GM12892 (cell line): ENCODE measurements around the gene CIITA.

Experiments
- DNase-seq: peaks from one replicate; pipeline ENCODE4 v3.0.0; 2011; ENCODE audit not compliant: insufficient read length
- FAIRE-seq: peaks from 2 replicates; lab custom pipeline; 2011; peaks lifted over from hg19 to GRCh38; lab: Jason Lieb, UNC
- POLR2A ChIP-seq: IDR thresholded peaks from 2 replicates; pipeline ENCODE4 v1.6.1; 2011; ENCODE audit warnings: low read depth, low read length, control low read depth
- POLR2AphosphoS5 ChIP-seq: IDR thresholded peaks from 2 replicates; pipeline ENCODE4 v1.6.1; 2011; ENCODE audit warnings: low read depth, low read length, control low read depth
- TAF1 ChIP-seq: IDR thresholded peaks from 2 replicates; pipeline ENCODE4 v1.6.1; 2011; ENCODE audit warnings: low read depth, mild to moderate bottlenecking, control low read depth, low read length, borderline replicate concordance

CIITA gene

DNA sequence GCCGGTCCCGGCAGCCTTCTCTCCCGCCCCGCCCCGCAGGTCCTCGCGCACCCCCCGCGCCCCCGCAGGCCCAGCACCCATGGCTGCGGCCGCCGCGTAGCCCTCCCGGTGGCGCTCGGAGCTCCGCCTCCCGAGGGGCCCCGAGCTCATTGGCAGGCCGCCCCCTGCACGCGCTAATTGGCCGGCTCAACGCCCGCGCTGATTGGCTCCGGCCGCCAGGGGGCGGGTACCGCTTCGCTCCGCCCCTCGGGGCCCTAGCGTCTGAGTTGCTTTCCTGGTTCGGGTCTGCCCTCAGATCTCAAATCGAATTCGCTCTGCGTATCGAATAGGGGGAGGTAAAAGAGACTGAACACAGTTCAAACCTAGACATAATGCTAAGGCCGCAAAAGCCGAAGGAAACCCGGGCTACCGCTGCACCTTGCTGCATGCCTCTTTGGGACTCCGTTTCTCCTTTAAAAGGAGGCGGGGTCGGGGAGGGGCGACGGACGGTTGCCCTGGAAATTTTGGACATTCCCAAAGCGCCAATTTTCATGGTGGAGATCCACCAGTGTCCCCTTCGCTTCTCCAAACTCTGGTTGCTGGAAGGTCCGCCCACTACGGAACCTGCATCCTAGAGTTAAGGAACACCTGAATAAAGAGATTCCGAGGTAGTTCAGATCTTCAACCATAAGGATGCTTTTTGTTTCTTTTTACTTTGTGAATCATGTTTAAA is 65.5 kb downstream of the CIITA start, which contains the start of gene DEXI:
TSS of gene DEXI (minus strand) at position 117 of the 712 bp plus-strand sequence. CDS start 463 bp downstream, outside the sequence.
- TF ChIP-seq TAF1 (no peak), POLR2A (peak; percentile 44; the same call in 1 of the 2 replicates)
- FAIRE-seq (peak; percentile 74), DNase-seq (peak; percentile 99)

DNA sequence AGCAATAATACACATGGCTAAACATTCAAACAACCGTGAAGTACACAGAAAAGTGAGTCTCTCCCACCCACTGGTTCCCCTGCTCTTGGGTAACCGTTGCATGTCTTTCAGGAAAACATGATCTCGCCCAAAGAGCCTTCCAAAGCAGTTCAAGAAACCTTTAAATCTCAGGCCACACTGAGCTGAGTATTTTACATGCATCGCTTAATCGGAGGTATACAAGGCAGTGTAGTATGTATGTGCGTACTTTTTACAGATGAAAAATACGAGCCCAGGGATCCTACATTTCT is 66.0 kb downstream of the CIITA start:
- TF ChIP-seq TAF1, result no peak
- TF ChIP-seq POLR2AphosphoS5, result no peak
- no peak for TF ChIP-seq POLR2A
- FAIRE-seq, result no peak
- no peak for DNase-seq

DNA sequence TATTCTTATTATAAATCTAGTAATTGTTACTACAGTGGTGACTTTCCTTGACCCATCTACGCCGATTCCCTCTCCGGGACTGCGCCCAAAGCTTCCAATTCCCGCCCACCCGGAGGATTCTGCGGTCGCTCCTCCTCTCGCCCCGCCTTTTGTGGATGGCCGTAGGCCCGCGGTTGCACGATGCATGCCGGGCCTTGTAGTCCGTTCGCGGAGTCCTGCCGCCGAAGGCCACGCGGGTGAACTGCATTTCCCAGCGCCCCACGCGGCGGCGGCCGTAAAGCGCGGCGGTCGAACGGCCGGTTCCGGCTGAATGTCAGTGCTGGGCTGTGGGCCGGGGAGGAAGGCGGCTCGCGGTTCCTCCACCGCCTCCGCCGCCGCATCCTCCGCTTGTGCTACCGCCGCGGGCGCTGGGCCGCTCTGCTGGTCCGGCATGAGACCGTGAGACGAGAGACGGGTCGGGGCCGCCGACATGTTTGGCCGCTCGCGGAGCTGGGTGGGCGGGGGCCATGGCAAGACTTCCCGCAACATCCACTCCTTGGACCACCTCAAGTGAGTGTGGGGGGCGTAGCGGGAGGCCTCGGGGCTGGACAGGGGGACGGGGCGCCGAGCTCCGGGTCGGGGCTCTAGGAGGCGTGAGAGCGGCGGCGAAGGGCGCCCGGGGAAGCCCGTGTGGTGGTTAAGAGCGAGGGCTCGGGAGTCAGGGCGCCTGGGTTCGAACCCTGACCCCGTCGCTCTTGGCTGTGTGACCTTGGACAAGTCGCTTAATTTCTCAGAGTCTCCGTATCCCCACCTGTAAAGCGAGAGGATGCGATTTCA is 67.5 kb downstream of the CIITA start, which contains the start of gene CLEC16A:
TSS of gene CLEC16A (plus strand) at position 316 of the 816 bp plus-strand sequence. CDS start at position 470, 154 bp downstream.
- FAIRE-seq (peak; percentile 93), DNase-seq (peak; percentile 81)
- peak; percentile 68 for TF ChIP-seq TAF1
- TF ChIP-seq POLR2AphosphoS5, result peak; percentile 70
- TF ChIP-seq POLR2A, result peak; percentile 70; the same call in 1 of the 2 replicates

DNA sequence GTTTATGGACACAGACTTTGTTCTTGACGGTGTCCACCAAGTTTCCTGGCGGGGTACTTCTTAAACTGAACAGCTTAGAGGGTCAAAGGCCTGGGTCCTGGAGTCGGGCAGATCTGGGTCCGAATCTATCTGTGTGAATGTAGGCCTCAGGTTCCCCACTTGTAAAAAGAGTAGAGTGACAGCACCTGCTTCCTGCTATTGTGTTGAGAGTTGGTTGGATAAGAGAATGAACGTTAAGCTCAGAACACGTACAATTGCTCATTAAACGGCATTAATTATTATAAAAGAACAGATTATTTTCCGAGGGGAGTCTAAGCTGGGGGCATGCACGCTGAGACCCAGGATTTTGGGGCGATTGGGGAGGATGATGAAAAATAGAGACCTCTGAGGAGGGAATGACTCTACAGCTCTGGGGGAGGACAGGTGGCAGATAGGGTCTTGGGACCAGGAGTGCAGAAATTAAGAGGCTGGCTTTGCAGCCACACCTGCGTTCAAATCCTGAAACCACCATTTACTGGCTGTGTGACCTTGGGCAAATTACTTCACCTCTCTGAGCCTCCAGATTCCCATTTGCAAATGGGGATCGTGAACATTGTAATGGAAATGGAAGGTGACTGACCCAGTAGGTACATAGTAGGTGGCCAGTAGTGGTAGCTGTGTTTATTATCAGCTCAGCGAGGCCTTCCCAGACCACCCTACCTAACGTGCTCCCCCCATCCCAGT is 68.2 kb downstream of the CIITA start:
- TF ChIP-seq TAF1, result no peak
- no peak for TF ChIP-seq POLR2A
- no peak for TF ChIP-seq POLR2AphosphoS5
- FAIRE-seq (no peak), DNase-seq (no peak)

DNA sequence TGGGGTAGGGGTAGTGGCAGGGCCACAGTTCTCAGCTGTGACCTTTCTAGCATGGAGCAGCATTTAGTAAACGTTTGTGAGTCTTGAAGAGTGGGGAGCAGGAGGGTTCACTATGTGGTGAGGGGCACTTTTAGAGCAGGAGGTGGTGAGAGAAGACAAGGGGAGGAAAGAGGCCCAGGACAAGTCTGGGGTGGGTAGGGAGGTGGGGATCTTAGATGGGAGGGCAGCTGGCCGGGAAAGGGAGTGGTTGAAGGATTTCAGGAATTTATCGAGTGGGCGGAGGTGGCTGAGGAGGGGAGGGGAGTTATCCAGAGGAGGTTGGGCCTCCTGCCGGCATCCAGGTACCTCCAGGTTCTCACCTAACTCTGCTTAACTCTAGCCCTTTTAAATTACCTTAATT is 69.3 kb downstream of the CIITA start:
- no peak for FAIRE-seq
- no peak for TF ChIP-seq POLR2AphosphoS5
- no peak for TF ChIP-seq POLR2A
- TF ChIP-seq TAF1, result no peak

DNA sequence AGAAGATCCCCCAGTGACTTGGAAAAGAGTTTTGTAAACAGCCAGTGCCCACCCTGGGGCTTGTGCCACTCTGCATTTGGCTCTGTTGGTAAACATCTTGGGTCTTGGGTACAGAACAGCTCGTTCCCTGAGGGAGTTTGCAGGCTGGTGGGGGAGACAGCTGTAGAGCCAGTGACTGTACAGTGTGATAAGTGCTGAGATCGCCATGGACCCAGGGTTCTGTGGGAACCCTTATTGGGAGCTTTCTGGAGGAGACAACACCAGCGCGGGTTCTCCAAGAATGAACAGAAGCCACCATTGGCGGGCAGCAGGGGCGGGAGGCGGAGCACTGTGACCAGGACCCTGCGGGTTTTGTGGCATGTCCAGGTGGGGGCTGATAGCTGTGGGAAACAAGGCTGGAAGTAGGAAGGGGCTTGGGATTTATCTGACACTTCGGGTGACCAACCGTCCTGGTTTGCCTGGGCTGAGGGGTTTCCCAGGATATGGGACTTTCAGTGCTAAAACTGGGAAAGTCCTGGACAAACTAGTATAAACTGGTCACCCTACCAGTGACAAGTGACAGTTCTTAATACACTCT is 70.3 kb downstream of the CIITA start:
- TF ChIP-seq TAF1, result no peak
- no peak for TF ChIP-seq POLR2A
- no peak for TF ChIP-seq POLR2AphosphoS5
- FAIRE-seq (no peak), DNase-seq (no peak)

More for the DNA sequence above, 69.3 kb downstream of the CIITA start:
- DNase-seq, result no peak

DNA sequence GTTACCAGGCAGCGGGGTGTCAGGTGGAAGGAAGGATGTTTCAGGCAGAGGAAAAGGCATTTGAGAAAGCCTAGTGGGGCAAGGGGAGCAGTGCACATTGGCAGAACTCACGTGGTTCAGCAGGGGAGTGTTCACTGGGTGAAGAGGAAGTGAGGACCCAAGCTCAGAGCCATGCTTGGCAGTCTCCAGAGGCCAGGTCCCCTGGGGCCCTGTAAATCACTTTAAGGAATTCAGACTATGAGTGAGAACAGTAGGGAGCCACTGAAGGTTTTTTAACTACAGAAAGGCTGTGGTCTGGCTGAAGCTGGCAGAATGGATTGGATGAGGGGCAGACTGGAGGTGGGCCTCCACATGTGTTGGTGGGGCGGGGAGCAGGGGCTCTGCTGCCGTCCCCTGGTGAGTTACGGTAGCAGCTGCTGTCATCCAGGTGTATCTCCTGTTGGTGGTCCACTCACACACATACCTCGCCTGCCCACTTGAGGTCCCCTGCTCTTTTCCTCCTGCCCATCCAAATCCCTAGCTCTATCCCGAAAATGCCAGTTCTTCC is 72.5 kb downstream of the CIITA start:
- FAIRE-seq, result peak; percentile 87
- no peak for DNase-seq

DNA sequence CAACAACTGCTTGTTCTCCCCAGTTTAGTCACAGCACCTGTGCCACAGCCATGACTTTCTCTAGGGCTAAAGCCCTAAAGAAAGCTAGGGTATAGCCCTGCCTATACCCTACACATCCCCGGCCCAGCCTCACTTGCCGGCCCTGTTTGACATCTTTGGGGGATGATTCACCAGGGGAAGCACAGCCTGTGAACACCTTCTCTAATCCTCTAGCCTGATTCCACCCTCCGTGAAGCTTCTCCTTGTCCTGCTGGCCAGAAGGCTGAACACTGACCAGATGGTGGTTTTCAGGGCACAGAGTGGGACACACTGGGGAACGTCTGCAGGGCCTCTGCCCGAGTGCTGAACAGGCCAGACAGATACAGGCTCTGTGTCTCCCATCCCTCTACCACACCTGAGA is 73.4 kb downstream of the CIITA start:
- DNase-seq (no peak), FAIRE-seq (no peak)
- TF ChIP-seq POLR2A (no peak), TAF1 (no peak), POLR2AphosphoS5 (no peak)

More for the DNA sequence above, 72.5 kb downstream of the CIITA start:
- no peak; the same call in 1 of the 2 replicates for TF ChIP-seq POLR2AphosphoS5
- TF ChIP-seq POLR2A, result no peak; the same call in 1 of the 2 replicates
- TF ChIP-seq TAF1, result no peak

DNA sequence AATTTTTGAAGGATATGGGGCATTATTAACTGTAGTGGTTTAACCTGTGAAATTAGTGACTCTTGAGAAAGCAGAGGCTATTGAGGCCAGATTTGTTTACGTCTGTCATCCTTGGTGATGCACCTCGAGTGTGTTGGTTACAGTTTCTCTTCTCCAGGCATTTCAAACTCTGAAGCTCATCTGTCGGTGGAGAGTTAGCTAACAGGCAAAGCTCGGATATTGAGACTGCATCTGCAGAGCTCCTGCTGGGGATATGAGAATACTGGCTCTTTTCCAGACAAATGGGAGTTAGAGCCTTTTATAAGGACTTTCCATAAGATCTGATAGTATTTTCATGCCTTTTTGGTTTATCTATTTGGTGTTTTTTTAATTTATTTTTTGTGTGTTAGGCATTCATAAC is 74.0 kb downstream of the CIITA start:
- FAIRE-seq (no peak), DNase-seq (no peak)
- TF ChIP-seq TAF1 (no peak), POLR2AphosphoS5 (no peak), POLR2A (no peak)

DNA sequence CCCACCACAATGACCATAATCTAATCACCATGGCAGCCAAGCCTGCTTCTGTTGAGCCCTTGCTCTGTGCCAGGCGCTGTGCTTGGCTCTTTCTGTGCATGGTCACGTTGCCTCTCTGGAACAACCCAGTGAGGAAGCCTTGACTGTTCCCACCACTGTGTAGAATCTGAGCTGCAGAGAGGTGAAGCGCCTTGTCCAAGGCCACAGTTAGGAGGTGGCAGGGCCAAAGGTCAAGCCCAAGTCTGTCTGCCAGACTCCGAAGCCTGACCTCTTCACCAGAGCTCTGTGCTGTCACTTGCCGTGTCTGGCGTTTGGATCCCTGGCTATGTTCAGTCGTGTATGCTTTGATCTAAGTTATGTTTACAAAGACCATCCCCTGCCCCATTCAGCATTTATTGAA is 77.9 kb downstream of the CIITA start:
- FAIRE-seq (no peak), DNase-seq (no peak)
- no peak for TF ChIP-seq POLR2A
- TF ChIP-seq POLR2AphosphoS5, result no peak
- no peak for TF ChIP-seq TAF1

DNA sequence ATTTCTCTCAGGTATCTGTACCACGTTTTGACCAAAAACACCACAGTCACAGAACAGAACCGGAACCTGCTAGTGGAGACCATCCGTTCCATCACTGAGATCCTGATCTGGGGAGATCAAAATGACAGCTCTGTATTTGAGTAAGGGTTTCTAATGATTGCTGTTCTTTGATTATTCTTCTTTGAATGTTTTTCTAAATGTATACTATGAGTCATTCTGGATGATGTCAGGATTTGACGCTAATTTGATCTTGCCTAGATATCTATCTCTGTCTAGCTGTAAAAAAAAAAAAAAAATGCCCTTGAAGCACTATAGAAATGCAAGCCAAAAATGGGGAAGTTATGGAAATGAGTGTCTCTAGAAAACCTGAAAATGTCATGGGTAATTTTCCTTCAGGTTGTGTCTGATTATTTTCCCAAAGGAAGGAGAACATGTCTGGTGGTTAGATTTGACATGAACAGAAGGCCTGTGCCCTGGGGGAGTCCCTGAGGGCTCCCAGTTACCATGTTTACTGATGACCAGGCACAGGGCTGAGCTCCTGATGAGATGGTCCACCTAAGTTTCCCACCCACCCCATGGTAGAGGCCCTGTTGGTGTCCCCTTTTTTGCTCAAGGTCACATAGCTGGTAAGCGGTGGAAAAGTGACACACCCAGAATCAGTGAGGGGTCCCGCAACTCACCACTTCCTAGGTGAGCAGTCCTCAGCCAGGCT is 80.9 kb downstream of the CIITA start:
- FAIRE-seq (peak; percentile 5), DNase-seq (no peak)
- TF ChIP-seq TAF1 (no peak), POLR2A (no peak), POLR2AphosphoS5 (no peak)
